HL-60 (cell line): ENCODE measurements around the gene TMEM150A.

ENCODE experiments used
- CTCF ChIP-seq: IDR thresholded peaks from one replicate; pipeline ENCODE4 v1.5.1; 2011; ENCODE audit warnings: low read length, control low read depth, inconsistent platforms; ENCODE audit not compliant: insufficient read depth
- GABPA ChIP-seq: IDR thresholded peaks from 2 replicates; pipeline ENCODE4 v1.6.1; 2012; ENCODE audit warnings: low read depth
- POLR2AphosphoS5 ChIP-seq: IDR thresholded peaks from 2 replicates; pipeline ENCODE4 v1.6.1; 2012; ENCODE audit warnings: low read depth
- REST ChIP-seq: IDR thresholded peaks from 2 replicates; pipeline ENCODE4 v1.6.1; 2012; ENCODE audit warnings: low read depth; ENCODE audit not compliant: insufficient replicate concordance
- SPI1 ChIP-seq: IDR thresholded peaks from 2 replicates; pipeline ENCODE4 v1.6.1; 2012; ENCODE audit warnings: low read depth, mild to moderate bottlenecking, borderline replicate concordance

GRCh38 chr2:85548608-85548900 lies 53.9 kb downstream of the TMEM150A start:
- TF ChIP-seq CTCF: no peak
- TF ChIP-seq POLR2AphosphoS5: no peak
- no peak for TF ChIP-seq SPI1
- no peak for TF ChIP-seq REST
- no peak for TF ChIP-seq GABPA
